Measurements from ENCODE around the gene ZNF19. TPM values are rescaled to one million over a fixed set of nuclear protein-coding genes. Genes with fewer than 3 reads are reported as not detected.

ZNF19 gene
- total and polyA plus RNA-seq, 2 experiments from 2014 or later, result 3.7 to 4.1 TPM

DNA sequence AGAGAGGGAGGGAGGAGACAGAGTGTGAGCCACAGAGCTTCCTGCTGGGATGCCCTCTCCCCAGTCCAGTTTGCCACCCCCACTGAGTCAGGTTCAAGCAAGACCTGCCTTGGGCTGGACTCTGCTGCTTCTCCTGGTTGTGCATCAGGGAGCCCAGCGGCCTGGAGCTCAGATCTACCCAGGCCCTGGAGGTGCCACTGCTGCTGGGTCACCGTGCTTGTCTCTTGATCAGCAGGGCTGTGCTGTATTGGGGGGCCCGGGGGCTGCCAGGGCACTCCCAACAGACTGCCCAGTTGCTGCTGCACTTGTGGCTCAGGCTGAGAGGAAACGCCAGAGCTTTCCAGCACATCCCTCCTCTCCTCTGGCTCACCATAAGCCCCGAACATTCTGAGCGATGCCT lies 56.2 kb downstream of the ZNF19 start:
- H3K9me2 ChIP-seq (replicated peaks; ENCODE audit: insufficient read depth), result no peaks in the 10 kb centered on the region
- H2AFZ ChIP-seq, result no peak overlapping the region
- H3K4me1 ChIP-seq (ENCODE audit: insufficient read depth), result no peaks in the 10 kb centered on the region
- WGBS (ENCODE audit: low lambda C conversion rate, missing lambda C conversion rate), result 84% methylated on average over 6 of the region's 6 CpGs
- DNase-seq (ENCODE audit: low spot score), result no peak
- no peaks in the 10 kb centered on the region for H3K9me3 ChIP-seq (ENCODE audit: low read depth)
- no peak overlapping the region for H3K27ac ChIP-seq
- H3K36me3 ChIP-seq (replicated peaks; ENCODE audit: insufficient read depth, low read depth), result no peaks in the 10 kb centered on the region
- TF ChIP-seq EZH2phosphoT487 (IDR thresholded peaks at IDR 0.05; ENCODE audit: low read depth, severe bottlenecking, unreplicated experiment), result no peak
- TF ChIP-seq, protein P1, sequence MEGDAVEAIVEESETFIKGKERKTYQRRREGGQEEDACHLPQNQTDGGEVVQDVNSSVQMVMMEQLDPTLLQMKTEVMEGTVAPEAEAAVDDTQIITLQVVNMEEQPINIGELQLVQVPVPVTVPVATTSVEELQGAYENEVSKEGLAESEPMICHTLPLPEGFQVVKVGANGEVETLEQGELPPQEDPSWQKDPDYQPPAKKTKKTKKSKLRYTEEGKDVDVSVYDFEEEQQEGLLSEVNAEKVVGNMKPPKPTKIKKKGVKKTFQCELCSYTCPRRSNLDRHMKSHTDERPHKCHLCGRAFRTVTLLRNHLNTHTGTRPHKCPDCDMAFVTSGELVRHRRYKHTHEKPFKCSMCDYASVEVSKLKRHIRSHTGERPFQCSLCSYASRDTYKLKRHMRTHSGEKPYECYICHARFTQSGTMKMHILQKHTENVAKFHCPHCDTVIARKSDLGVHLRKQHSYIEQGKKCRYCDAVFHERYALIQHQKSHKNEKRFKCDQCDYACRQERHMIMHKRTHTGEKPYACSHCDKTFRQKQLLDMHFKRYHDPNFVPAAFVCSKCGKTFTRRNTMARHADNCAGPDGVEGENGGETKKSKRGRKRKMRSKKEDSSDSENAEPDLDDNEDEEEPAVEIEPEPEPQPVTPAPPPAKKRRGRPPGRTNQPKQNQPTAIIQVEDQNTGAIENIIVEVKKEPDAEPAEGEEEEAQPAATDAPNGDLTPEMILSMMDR (IDR thresholded peaks at IDR 0.05; ENCODE audit: poor library complexity), result no peak
- no peak for TF ChIP-seq EZH2 (IDR thresholded peaks at IDR 0.05; ENCODE audit: borderline replicate concordance)
- H3K27me3 ChIP-seq, result peaks cover 6% of the 10 kb centered on the region
- no peak overlapping the region for H3K4me3 ChIP-seq
- H3K4me2 ChIP-seq, result no peak overlapping the region
- no peaks in the 10 kb centered on the region for H3K79me2 ChIP-seq
- no peaks in the 10 kb centered on the region for H4K20me1 ChIP-seq (ENCODE audit: insufficient read depth, poor library complexity, severe bottlenecking)

DNA sequence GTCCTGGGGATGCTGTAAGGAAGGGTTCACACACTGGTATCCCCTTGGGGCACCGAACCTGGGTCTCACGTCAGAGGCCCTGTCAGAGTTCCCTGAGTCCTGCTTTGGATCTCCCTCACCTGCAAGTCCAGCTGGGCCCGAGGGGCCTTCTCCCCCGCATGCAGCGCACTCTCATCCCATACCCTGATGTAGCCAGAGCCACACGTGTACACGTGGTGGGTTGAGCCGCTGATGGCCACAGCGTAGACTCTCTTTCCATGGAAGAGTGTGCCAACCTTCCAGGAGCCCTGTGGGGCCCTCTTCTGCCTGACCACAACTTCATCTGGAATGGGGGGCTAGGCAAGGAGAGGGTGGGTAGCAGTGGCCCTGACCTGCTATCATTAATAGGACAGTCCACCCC lies 57.1 kb downstream of the ZNF19 start:
- no peaks in the 10 kb centered on the region for H4K20me1 ChIP-seq (ENCODE audit: insufficient read depth, poor library complexity, severe bottlenecking)
- H3K36me3 ChIP-seq (replicated peaks; ENCODE audit: insufficient read depth, low read depth), result no peaks in the 10 kb centered on the region
- DNase-seq (ENCODE audit: low spot score), result no peak
- no peaks in the 10 kb centered on the region for H3K9me3 ChIP-seq (ENCODE audit: low read depth)
- H3K9me2 ChIP-seq (replicated peaks; ENCODE audit: insufficient read depth), result no peaks in the 10 kb centered on the region
- no peaks in the 10 kb centered on the region for H3K79me2 ChIP-seq
- H2AFZ ChIP-seq, result no peak overlapping the region
- H3K4me1 ChIP-seq (ENCODE audit: insufficient read depth), result no peaks in the 10 kb centered on the region
- WGBS (ENCODE audit: low lambda C conversion rate, missing lambda C conversion rate), result 94% methylated on average over 9 of the region's 9 CpGs
- peaks cover 6% of the 10 kb centered on the region for H3K27me3 ChIP-seq
- no peak overlapping the region for H3K4me3 ChIP-seq
- H3K27ac ChIP-seq, result no peak overlapping the region
- no peak for TF ChIP-seq EZH2 (IDR thresholded peaks at IDR 0.05; ENCODE audit: borderline replicate concordance)
- TF ChIP-seq, protein P1 (IDR thresholded peaks at IDR 0.05; ENCODE audit: poor library complexity), result no peak
- TF ChIP-seq EZH2phosphoT487 (IDR thresholded peaks at IDR 0.05; ENCODE audit: low read depth, severe bottlenecking, unreplicated experiment), result no peak
- H3K4me2 ChIP-seq, result no peak overlapping the region

DNA sequence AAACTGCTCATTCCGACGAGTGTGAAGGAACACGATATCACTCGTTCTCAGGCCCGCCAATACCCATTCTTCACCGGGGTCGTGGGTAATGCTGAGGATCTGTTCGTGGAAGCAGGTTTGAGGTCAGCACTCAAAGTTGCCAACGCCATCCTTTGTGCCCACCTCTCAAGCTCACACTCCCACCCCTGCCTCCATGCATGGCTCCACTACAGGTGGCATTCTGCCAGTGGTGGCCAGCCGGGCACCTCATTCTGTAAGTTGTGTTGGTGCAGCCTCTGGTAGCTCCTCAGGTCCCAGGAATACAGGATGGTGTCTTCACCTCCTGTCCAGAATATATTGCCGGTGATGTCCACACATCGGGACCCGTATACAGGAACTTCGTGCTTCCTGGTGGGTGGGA lies 57.9 kb downstream of the ZNF19 start:
- no peaks in the 10 kb centered on the region for H4K20me1 ChIP-seq (ENCODE audit: insufficient read depth, poor library complexity, severe bottlenecking)
- H3K4me3 ChIP-seq, result no peak overlapping the region
- no peaks in the 10 kb centered on the region for H3K36me3 ChIP-seq (replicated peaks; ENCODE audit: insufficient read depth, low read depth)
- TF ChIP-seq EZH2 (IDR thresholded peaks at IDR 0.05; ENCODE audit: borderline replicate concordance), result no peak
- TF ChIP-seq, protein P1 (IDR thresholded peaks at IDR 0.05; ENCODE audit: poor library complexity), result no peak
- no peak for TF ChIP-seq EZH2phosphoT487 (IDR thresholded peaks at IDR 0.05; ENCODE audit: low read depth, severe bottlenecking, unreplicated experiment)
- no peak for DNase-seq (ENCODE audit: low spot score)
- H3K27me3 ChIP-seq, result peaks cover 6% of the 10 kb centered on the region
- no peak overlapping the region for H3K27ac ChIP-seq
- no peak overlapping the region for H2AFZ ChIP-seq
- no peaks in the 10 kb centered on the region for H3K4me1 ChIP-seq (ENCODE audit: insufficient read depth)
- WGBS (ENCODE audit: low lambda C conversion rate, missing lambda C conversion rate), result 90% methylated on average over 14 of the region's 14 CpGs
- H3K79me2 ChIP-seq, result no peaks in the 10 kb centered on the region
- no peaks in the 10 kb centered on the region for H3K9me2 ChIP-seq (replicated peaks; ENCODE audit: insufficient read depth)
- H3K9me3 ChIP-seq (ENCODE audit: low read depth), result no peaks in the 10 kb centered on the region
- H3K4me2 ChIP-seq, result no peak overlapping the region

DNA sequence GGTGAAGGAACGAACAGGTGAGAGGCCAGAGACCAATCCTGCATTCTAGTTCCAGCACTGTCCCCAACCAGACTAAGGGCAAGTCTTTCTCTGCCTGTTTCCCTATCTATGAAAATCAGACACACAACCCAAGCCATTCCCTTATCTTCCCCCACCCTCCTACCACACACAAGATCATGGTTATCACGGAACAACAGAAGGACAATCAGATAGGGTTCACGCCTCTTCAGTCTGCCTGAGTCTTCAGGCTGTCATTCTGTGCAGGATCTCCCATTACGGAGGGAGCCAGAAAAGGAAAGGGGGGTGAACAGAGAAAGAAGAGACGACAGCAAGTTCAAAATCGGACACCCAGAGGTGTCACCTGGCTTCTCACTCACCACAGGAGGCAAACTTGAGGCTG lies 58.4 kb downstream of the ZNF19 start:
- TF ChIP-seq, protein P1 (IDR thresholded peaks at IDR 0.05; ENCODE audit: poor library complexity), result no peak
- TF ChIP-seq EZH2 (IDR thresholded peaks at IDR 0.05; ENCODE audit: borderline replicate concordance) (no peak), EZH2phosphoT487 (IDR thresholded peaks at IDR 0.05; ENCODE audit: low read depth, severe bottlenecking, unreplicated experiment) (no peak)

More for the DNA sequence above, 58.4 kb downstream of the ZNF19 start:
- Histone ChIP-seq H2AFZ (no peak overlapping the region), H3K27me3 (peaks cover 6% of the 10 kb centered on the region), H4K20me1 (ENCODE audit: insufficient read depth, poor library complexity, severe bottlenecking) (no peaks in the 10 kb centered on the region), H3K4me1 (ENCODE audit: insufficient read depth) (no peaks in the 10 kb centered on the region), H3K27ac (no peak overlapping the region), H3K36me3 (replicated peaks; ENCODE audit: insufficient read depth, low read depth) (no peaks in the 10 kb centered on the region), H3K79me2 (no peaks in the 10 kb centered on the region), H3K4me2 (no peak overlapping the region), H3K9me3 (ENCODE audit: low read depth) (no peaks in the 10 kb centered on the region), H3K4me3 (no peak overlapping the region), H3K9me2 (replicated peaks; ENCODE audit: insufficient read depth) (no peaks in the 10 kb centered on the region)
- DNase-seq (ENCODE audit: low spot score), result no peak
- WGBS (ENCODE audit: low lambda C conversion rate, missing lambda C conversion rate), result 64% methylated on average over 6 of the region's 6 CpGs

Data from hepatocyte (in vitro differentiated cells).